Spinal cord (tissue), 10 donors: ENCODE results near the gene NKX2-4. TPM values are rescaled to one million over a fixed set of nuclear protein-coding genes. Genes with fewer than 3 reads are reported as not detected.

Experiments
- DNase-seq, 6 donors: peaks; one replicate each; pipeline versions ENCODE4 v3.0.0 to v3.0.0-alpha.2; 2013 to 2015; ENCODE audit warnings: low spot score in 6 of 6, low read depth in 4 of 6
- H3K27ac ChIP-seq: one replicate; pipeline ENCODE4 v1.5.1; 2013; ENCODE audit warnings: low read depth, low read length, control low read depth
- H3K27me3 ChIP-seq: one replicate; pipeline ENCODE4 v1.6.1; 2013; ENCODE audit warnings: low read length; ENCODE audit not compliant: control insufficient read depth, insufficient read depth
- H3K36me3 ChIP-seq: one replicate; pipeline ENCODE4 v1.6.1; 2013; ENCODE audit warnings: low read length; ENCODE audit not compliant: control insufficient read depth, insufficient read depth
- H3K4me1 ChIP-seq: one replicate; pipeline ENCODE4 v1.6.1; 2013; ENCODE audit warnings: low read length; ENCODE audit not compliant: control insufficient read depth, insufficient read depth
- H3K4me3 ChIP-seq: one replicate; pipeline ENCODE4 v1.5.1; 2013; ENCODE audit warnings: low read depth, low read length, control low read depth
- H3K9me3 ChIP-seq: one replicate; pipeline ENCODE4 v1.6.1; 2013; ENCODE audit warnings: low read length; ENCODE audit not compliant: control insufficient read depth, insufficient read depth
- WGBS: methylation state at CpG from one replicate; pipeline ENCODE4 v1.1.5; 2013; ENCODE audit warnings: missing lambda C conversion rate; ENCODE audit not compliant: insufficient coverage; 5-methylcytosine and 5-hydroxymethylcytosine counted together
- polyA plus RNA-seq, 2 donors: library from polyadenylated mRNA; unstranded; fragments of 120-200 nt; gene quantifications; one replicate each; pipeline ENCODE4 v1.2.1, GENCODE V29; 2013; ENCODE audit not compliant: insufficient read length in 2 of 2
- total RNA-seq, 2 donors: library from RNA; depleted of rRNA in 1 of 2; stranded (reverse); fragments of 120-200 nt in 1 of 2; fragments of >200 nt in 1 of 2; gene quantifications; one replicate each; pipeline versions ENCODE4 v1.2.3 to v1.2.4, GENCODE V29; 2013 to 2014
- donor health status: healthy.

NKX2-4 gene
- total and polyA plus RNA-seq, 4 donors, result 0.11 TPM; not detected in 3

DNA sequence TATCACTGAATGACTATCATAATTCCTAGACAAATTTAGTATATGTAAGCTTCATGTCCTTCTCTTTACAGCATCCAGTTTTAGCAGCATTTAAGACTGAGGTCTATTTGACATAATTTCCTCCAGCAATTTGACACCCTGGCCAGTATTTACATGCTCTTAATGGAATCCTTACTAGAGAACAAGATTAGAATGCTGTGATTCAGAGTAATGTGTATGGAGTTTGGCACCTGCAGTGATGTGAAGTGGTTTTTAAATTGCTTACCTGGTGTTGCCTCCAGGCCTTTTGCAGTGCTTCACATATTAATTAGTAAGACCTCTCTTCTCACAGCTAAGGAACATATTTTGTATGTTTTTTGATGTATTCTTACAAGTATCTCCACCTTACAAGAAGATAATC lies 9.8 kb downstream of the NKX2-4 start:
- Histone ChIP-seq H3K27me3 (peaks cover 20% of the 10 kb centered on the region), H3K4me3 (no peak overlapping the region), H3K36me3 (peaks cover 3% of the 10 kb centered on the region), H3K27ac (no peak overlapping the region), H3K4me1 (peaks cover 9% of the 10 kb centered on the region), H3K9me3 (no peaks in the 10 kb centered on the region)
- DNase-seq, result peak in 1 of 6 donors; percentile 34

DNA sequence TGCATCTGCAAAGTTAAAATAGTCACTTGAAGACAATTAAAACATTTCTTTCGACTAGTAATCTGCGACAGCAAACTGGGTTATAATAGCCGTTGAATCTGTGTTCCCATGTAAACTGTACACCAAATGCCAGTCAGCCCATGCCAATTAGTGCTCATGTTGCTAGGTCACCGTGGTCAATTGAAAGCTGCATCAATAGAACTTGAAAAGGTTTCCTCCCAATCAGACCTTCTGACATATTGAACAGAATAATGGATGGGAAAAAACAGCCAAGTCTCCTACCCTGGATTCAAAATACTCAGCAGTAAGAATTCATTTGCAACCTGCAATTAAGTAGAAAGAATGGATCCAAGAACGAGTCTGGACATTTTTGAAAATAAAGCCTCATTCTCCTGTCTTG lies 11.2 kb downstream of the NKX2-4 start:
- no peaks in the 10 kb centered on the region for H3K4me1 ChIP-seq
- no peak overlapping the region for H3K27ac ChIP-seq
- peaks cover 5% of the 10 kb centered on the region for H3K27me3 ChIP-seq
- peak in 1 of 6 donors; percentile 52 for DNase-seq
- no peaks in the 10 kb centered on the region for H3K9me3 ChIP-seq
- no peak overlapping the region for H3K4me3 ChIP-seq
- peaks cover 3% of the 10 kb centered on the region for H3K36me3 ChIP-seq
- WGBS, result 67% methylated on average over 3 of the region's 5 CpGs

DNA sequence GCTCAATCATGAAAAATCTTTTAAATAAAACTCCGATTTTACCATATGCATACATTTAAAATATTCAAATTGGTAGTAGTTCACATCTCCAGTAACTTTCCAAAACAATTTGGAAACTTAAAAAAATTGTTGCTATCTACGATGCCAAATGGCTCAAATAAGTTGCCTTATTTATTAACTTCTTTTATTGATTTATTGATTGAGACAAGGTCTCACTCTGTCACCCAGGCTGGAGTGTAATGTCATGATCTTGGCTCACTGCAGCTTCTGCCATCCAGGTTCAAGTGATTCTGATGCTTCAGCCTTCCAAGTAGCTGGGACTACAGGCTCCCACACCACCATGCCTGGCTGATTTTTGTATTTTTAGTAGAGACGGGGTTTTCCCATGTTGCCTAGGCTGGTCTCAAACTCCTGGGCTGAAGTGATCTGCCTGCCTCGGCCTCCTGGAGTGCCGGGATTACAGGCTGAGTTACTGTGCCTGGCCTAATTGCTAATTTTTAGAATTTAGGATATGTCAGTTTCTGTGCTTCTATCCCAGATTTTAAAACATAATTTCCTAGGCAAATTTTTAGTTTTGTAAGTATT lies 12.9 kb downstream of the NKX2-4 start:
- H3K36me3 ChIP-seq, result peaks cover 3% of the 10 kb centered on the region
- H3K27ac ChIP-seq, result no peak overlapping the region
- H3K9me3 ChIP-seq, result no peaks in the 10 kb centered on the region
- WGBS, result 94% methylated on average over 3 of the region's 5 CpGs
- H3K27me3 ChIP-seq, result no peaks in the 10 kb centered on the region
- H3K4me1 ChIP-seq, result no peaks in the 10 kb centered on the region
- H3K4me3 ChIP-seq, result no peak overlapping the region
- no peak for DNase-seq

DNA sequence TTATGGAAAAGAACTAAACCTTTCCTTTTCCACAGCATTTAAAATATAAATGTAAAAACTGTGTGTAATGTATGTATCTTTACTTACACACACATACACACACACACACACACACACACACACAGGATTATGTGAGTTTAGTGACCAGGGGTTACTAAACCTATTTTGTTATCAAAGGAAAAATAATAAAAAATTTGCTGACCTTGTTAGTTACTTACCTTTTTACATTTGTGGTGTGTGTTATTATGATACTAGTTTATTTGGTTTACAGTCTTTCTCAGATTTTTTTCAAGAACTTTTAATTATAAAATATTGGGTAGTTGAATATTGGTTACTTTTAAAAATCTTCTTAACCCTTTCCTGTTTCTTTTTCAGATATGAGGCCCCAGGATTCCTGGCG lies 15.7 kb downstream of the NKX2-4 start:
- H3K36me3 ChIP-seq, result peaks cover 3% of the 10 kb centered on the region
- no CpG with 5 or more reads among the region's 1 CpG for WGBS

DNA sequence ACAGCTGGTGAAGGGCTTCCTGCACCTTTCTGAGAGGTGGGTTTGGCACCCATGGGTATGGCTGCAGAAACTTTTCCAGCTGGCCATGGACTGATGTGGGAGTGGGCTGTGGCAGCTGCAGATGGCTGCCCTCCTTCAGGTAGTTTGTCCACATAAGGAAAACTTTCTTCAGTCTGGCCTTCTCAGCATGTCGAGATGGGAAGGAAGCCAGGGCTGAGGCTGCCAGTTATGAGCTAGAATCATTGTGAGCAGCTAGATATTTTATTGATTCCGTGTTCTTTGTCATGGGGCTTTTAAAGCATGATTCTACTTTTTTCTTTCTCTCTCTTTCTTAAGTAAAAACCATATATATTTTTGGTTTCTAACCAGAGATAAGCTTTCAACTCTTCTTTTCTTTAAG lies 16.6 kb downstream of the NKX2-4 start:
- peaks cover 3% of the 10 kb centered on the region for H3K36me3 ChIP-seq
- H3K27ac ChIP-seq, result no peak overlapping the region
- H3K27me3 ChIP-seq, result no peaks in the 10 kb centered on the region
- DNase-seq, result no peak
- WGBS, result no CpG with 5 or more reads among the region's 2 CpGs
- no peaks in the 10 kb centered on the region for H3K9me3 ChIP-seq
- no peaks in the 10 kb centered on the region for H3K4me1 ChIP-seq
- no peak overlapping the region for H3K4me3 ChIP-seq

More for the DNA sequence above, 15.7 kb downstream of the NKX2-4 start:
- Histone ChIP-seq H3K4me3 (no peak overlapping the region), H3K27ac (no peak overlapping the region), H3K4me1 (no peaks in the 10 kb centered on the region), H3K9me3 (no peaks in the 10 kb centered on the region), H3K27me3 (no peaks in the 10 kb centered on the region)
- DNase-seq, result no peak

DNA sequence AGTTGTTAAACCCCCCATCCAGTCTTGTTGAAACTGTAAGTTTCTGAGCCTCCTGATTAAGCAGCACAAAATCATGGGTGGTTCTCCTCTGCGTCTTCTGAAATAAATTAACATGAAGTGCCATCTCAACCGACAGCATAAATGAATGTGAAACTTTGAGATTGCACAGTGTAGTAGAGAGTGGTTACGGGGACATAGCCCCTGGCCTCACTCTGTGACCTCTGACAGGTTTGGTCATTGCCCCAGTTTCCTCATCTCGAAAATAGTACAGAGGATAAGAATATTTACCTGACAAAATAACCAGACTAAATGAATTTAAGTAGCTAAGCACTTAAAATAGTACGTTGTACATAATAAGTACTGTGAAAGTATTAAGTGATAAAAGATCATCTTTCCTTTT lies 19.1 kb downstream of the NKX2-4 start:
- H3K4me3 ChIP-seq, result no peak overlapping the region
- no peaks in the 10 kb centered on the region for H3K4me1 ChIP-seq
- no peaks in the 10 kb centered on the region for H3K9me3 ChIP-seq
- H3K27me3 ChIP-seq, result no peaks in the 10 kb centered on the region
- no peak overlapping the region for H3K27ac ChIP-seq
- DNase-seq, result no peak
- peaks cover under 1% of the 10 kb centered on the region for H3K36me3 ChIP-seq
- WGBS, result 92% methylated on average over 2 of the region's 5 CpGs

DNA sequence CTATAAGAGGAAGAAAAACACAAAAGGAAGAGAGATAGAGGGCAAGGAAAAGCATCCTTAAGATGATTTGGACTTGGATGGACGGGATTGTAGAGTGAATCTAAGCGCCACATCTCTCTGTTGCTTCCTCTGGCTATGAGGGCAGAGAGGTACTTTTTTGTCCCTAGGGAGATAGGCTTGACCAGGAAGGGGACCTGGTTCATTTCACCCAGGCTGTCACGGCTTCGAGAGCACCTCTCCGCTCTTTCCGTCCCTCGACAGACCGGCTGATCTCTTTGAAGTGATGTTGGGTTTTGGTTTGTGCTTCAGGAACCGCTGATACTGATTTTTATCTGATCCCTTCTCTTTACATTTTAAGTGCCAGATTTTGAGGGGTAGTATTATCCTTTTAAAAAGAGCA lies 19.6 kb downstream of the NKX2-4 start:
- Histone ChIP-seq H3K9me3 (no peaks in the 10 kb centered on the region), H3K27me3 (no peaks in the 10 kb centered on the region), H3K4me3 (no peak overlapping the region), H3K27ac (no peak overlapping the region), H3K36me3 (no peaks in the 10 kb centered on the region), H3K4me1 (no peaks in the 10 kb centered on the region)
- WGBS, result 95% methylated on average over 2 of the region's 9 CpGs
- DNase-seq, result no peak

DNA sequence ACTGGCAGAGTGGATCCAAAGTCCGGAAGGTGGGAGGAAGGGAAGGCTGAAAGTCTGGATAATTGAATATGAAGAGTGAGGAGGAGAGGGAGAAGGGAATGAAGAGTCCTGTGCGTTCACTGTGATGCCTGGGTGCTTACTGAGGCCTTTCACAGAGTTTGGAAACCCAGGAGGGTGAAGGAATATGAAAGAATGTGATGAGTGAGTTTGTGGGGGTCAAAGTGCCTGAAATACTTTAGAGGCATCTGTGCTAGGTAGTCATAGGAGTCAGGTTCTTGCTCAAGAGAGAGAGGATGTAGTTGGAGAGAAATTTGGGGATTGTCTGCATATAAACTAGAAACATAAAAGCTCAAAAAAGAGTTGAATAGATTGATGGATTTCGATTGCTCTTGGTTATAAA lies 20.7 kb downstream of the NKX2-4 start:
- Histone ChIP-seq H3K27me3 (no peaks in the 10 kb centered on the region), H3K4me3 (no peak overlapping the region), H3K27ac (no peak overlapping the region), H3K9me3 (no peaks in the 10 kb centered on the region), H3K4me1 (no peaks in the 10 kb centered on the region), H3K36me3 (no peaks in the 10 kb centered on the region)
- 98% methylated on average over 2 of the region's 3 CpGs for WGBS
- DNase-seq, result no peak

DNA sequence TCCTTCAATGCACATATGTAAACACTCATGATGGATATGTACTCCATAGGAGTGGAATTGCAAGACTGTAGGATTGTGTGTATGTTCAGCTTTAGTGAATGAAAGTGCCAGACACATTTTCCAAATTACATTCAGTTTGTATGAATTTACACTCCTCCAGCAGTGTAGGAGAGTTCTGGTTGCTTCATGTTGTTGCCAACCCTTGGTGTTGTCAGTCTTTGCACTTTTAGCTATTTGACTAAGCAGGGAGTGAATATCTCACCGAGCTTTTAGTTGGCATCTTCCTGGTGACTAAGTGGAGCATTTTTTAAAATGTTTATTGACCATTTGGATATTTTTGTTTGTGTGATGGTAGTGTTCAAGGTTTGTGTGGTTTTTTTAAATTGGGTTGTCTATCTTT lies 23.9 kb downstream of the NKX2-4 start:
- H3K27ac ChIP-seq, result no peak overlapping the region
- no peaks in the 10 kb centered on the region for H3K36me3 ChIP-seq
- H3K9me3 ChIP-seq, result no peaks in the 10 kb centered on the region
- no peak overlapping the region for H3K4me3 ChIP-seq
- WGBS, result no CpG with 5 or more reads among the region's 1 CpG
- no peak for DNase-seq
- H3K27me3 ChIP-seq, result no peaks in the 10 kb centered on the region
- no peaks in the 10 kb centered on the region for H3K4me1 ChIP-seq

DNA sequence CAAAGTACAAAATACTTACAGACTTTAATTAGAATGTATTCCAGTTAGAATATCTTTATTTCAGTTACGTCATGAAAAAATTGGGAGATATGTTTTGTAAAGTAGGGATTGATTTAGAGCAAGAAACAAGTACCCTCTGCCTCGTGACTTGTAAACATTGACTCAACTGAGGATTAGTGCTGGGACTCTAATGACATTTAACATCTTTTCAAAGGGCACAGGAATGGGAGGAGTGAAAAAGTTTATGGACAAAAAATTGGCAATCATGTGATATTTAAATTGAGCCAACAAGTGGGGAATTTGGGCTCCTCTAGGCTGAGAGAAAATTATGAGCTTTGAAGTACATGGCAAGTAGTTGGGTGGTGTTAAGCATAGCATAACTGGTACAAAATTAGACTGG lies 25.3 kb downstream of the NKX2-4 start:
- no peak overlapping the region for H3K4me3 ChIP-seq
- H3K4me1 ChIP-seq, result no peaks in the 10 kb centered on the region
- no peaks in the 10 kb centered on the region for H3K27me3 ChIP-seq
- DNase-seq, result no peak
- H3K27ac ChIP-seq, result no peak overlapping the region
- H3K9me3 ChIP-seq, result no peaks in the 10 kb centered on the region
- no peaks in the 10 kb centered on the region for H3K36me3 ChIP-seq
- WGBS, result no CpG with 5 or more reads among the region's 2 CpGs
